Stimulated activated CD4-positive, alpha-beta T cell treated with anti-CD3 and anti-CD28 coated beads, TNF-alpha, amount 100 ng/mL, for 4 hours (primary cell): ENCODE results near the gene BCKDHB.
A peak's percentile ranks its signal among the peaks of the same experiment; 100 is the strongest.

Experiments used
- DNase-seq, 3 experiments: peaks; one replicate each; pipeline ENCODE4 v3.0.0-alpha.2; 2020; ENCODE audit warnings: low read depth in 3 of 3

The BCKDHB gene

DNA sequence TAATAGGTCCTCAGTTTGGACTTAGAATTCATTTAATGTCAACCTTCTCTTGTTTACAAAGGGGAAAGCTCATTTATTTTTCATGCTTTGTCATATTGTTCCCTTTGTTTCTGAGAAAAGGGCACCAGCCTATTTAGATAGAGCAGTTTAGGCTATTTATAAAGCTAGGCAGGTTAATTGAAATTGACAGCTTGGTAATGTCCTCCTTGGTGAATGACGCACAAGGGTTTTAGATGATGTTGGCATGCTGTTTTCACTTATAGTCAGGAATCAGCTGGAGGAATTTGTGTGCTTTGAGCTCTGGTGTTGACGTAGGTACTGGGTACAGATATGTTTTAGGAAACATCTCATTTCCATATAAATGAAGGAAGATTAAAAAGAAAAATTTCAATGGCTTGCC is 45.2 kb downstream of the BCKDHB start:
- DNase-seq = no peak

DNA sequence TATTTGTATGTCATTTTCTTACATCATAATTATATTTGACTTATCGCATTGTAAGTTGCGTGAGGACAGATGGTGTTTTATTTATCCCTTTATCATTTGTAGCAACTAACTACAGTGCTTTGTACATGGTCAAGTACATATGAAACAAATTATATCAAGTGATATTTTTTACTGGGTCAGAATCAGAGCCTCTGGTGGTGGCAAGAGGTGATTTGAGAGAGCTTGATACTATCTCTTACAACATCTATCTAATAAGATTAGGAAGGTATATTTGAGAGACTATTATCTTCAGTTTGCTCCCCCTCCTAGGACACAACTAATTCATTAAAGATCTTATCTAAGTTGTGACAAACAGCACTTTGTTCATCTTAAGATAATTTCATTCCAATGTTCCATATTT is 47.7 kb downstream of the BCKDHB start:
- no peak for DNase-seq

- no peak for DNase-seq
Observed at GRCh38 chr6:80156221-80156620, 49.8 kb downstream of the BCKDHB start.

DNA sequence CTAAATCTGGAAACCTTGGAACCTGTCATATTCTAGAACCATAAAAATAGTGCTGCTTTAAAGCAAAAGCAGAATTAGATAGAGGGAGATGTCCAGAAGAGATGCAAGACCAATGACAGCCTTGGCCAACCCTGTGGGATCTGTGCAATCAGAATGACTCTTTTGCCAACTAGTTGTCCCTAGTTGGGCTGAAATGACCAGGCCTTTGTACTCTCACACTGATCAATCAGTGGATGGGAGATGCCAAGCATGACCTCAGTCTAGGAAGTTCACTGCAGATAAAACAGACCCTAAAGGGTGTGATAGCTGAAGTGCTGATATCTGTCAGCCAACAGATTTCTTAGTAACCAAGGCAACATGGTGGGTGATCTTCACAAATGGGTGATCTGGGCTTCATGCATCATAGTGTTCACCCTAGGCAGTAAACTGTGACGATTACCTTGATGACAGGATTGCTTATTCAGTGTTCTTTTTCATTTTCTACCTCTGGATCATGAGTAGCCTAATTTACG is 52.1 kb downstream of the BCKDHB start:
- no peak for DNase-seq

DNA sequence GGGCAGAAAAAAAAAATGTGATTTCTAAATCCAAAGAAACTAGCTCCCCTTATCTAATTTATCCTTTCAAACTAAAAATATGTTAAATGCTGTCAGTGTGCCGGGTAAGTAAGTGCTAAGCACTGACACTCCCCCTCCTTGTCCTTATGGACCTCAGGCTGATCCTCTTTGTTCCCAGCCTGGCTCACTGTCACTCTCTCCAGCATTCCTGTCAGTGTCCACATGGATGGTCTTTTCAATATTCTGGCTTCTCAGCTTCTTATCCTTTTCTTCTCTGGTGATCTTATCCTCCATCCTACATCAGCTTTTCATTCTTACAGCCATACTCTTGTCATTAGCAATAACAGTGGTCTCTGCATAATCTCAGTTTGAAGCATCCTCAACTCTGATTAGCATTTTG is 55.0 kb downstream of the BCKDHB start:
- no peak for DNase-seq

GRCh38 chr6:80163754-80164187 is 57.3 kb downstream of the BCKDHB start:
- DNase-seq = no peak

GRCh38 chr6:80165143-80165542 is 58.7 kb downstream of the BCKDHB start:
- DNase-seq = peak in 1 of 3 experiments; percentile 0

GRCh38 chr6:80165819-80166218 is 59.3 kb downstream of the BCKDHB start:
- DNase-seq = no peak

DNA sequence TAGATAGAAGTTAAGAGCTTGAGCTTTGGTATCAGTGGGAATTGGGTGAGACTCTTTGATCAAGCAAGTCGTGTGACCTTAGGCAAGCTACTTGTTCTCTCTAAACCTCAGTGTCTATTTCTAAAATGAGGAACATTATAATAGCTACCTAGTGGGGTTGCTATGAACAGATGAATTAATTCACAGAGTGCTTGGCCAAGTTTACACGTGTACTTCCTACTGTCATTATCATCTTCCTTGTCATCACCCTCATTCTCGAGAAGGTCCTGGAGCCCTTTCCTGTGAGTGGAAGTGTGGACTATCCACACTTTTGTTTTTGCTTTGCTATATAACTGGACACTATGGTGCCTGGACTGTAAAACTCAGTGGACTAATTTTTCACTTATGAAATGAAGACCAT is 64.0 kb downstream of the BCKDHB start:
- no peak for DNase-seq

- DNase-seq = no peak
Observed at GRCh38 chr6:80173411-80173810, 66.9 kb downstream of the BCKDHB start.

DNA sequence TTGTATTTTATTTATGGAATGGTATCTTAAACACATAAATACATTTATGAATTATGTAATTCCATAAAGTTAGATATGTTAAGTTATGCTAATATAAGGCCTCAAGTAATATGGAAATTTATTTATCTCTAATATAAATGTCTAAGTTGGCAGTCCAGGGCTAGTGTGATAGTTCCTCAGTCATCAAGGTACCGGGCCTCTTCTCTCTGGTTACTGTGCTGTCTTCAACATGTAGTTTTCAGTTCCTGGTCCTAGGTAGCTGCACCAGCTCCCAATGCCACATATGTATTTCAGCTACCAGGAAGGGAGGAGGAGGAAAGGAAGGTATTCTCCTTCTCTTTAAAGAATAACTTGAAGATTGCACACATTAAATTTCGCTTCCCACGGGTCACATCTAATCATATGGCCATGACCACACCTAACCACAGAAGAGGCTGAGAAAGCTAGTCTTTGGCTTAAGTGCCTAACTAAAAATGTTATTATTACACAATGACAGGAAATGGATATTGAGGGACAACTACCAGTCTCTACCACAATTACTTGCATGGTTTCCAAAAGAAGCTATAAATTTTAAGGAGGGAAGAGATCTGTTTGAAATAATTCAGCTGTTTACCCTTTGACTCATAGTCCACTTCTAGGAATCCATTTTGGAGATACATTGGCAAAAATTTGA is 68.6 kb downstream of the BCKDHB start:
- no peak for DNase-seq

DNA sequence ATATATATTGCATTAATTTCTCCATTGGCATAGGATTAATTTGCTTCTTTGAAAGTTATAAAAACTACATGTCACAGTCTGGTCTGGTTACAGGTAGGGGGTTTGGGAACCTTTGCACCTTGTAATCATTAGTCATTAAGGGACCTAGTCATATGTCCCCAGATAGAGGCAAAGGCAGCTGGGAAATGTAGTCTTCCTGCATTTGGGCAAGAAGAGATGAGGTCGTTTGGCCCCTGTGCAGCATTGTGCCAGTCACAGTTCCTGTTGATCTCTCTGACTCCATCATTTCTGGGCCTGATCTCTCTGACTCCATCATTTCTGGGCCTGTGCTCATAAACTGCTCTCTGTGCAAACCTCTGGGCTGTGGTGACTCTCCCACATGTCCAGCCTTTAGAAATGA is 73.2 kb downstream of the BCKDHB start:
- no peak for DNase-seq

- no peak for DNase-seq
Observed at GRCh38 chr6:80181352-80182081, 75.0 kb downstream of the BCKDHB start.

- DNase-seq = no peak
Observed at GRCh38 chr6:80182308-80182707, 75.8 kb downstream of the BCKDHB start.

DNA sequence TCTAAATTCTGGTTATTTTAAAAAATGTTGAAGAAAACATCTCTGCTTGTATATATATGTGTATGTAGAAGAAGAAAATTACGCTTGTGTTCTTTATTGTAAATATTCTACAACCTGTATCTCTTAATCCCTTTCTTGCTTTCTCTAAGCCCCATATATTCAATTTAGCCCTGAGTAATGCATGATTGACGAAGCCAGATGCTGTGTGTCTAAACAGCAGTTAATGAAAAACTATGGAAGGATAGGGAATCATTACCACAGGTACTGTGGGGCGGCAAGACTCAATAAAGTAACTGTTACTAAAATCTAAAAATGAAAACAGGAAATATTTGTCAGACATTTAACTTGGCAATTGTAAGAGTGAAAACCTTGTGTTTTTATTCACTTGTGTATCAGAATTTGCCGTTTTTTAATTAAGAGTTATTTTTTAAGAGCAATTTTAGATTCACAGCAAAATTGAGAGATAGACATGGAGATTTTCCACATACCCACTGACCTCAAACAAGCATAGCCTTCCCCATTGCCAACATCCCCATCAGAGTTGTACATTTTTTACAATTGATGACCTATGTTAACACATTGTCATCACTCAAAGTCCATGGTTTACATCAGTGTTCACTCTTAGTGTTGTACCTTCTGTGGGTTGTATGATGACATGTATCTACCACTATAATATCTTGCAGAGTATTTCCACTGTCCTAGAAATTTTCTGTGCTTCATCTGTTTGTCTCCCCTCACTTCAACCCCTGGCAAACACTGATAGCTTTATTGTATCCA is 76.7 kb downstream of the BCKDHB start:
- DNase-seq = no peak

DNA sequence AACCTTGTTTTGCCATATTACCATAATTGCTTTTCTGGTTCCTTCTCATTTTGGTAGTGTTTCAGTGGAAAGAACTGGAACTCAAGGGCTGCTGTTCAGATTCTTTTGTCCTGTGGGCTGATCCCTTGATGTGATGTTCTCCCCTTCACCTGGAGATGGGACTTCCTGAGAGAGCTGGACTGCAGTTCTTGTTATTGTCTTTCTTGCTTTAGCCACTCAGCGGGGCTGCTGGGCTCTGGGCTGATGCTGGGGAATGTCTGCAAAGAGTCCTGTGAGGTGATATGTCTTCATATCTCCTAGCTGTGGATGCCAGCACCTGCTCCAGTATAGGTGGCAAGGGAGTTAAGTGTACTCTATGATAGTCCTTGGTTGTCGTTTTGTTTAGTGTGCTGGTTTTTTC is 79.0 kb downstream of the BCKDHB start:
- no peak for DNase-seq

- no peak for DNase-seq
Observed at GRCh38 chr6:80186082-80186481, 79.6 kb downstream of the BCKDHB start.

- no peak for DNase-seq
Observed at GRCh38 chr6:80196906-80197305, 90.4 kb downstream of the BCKDHB start.

DNA sequence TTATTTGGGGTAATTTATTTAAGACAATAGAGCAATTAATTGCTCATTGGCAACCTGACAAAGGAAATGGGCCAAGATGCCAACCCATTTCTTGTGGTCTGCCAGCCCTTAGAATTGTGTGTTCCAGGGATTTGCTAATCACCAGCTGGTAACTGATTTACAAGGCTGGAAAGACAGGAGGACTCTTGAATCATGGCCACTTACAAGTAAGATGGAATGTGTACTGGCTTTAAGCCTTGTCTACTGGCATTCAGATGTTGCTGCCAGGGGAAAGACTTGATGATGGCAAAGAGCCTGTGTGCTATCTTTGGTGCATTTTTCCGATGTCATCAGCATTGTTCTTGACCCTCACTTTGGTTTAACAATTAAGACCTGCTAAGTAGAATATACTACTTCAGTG is 91.0 kb downstream of the BCKDHB start:
- no peak for DNase-seq

DNA sequence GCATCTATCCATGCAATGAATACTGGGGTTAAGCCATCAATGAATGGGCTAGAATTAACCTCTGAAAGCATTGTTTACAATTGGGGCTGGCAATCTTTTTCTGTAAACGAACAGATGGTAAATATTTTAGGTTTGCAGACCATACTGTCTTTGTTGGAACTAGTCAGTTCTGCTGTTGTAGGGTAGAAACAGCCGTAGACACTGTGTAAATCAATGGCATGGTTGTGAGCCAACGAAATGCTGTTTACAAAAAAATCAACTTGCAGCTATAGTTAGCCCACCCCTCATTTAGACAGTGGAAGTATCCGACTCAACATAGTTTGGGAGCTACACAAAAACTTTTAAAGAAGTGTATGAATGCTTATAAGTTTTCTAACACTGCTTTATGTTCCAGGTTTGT is 91.5 kb downstream of the BCKDHB start:
- no peak for DNase-seq

DNA sequence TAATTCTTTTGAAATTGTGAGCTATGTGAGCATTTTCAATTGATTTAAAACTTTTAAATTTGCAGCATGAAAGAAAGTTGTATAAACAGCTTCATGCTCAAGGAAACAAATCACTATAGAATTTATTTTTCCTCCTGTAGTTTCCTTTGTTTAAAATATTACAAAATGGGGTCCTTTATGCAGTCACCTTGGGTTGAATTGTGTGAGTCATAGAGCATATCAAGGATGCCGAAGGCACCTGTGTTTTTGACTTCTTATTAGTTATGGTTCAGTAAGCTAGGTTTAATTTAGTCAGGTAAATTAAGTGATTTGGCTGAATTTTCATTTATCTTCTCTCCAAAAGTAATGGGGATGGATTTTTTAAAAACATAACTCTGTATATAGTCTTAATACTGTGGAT is 96.8 kb downstream of the BCKDHB start:
- DNase-seq = no peak

DNA sequence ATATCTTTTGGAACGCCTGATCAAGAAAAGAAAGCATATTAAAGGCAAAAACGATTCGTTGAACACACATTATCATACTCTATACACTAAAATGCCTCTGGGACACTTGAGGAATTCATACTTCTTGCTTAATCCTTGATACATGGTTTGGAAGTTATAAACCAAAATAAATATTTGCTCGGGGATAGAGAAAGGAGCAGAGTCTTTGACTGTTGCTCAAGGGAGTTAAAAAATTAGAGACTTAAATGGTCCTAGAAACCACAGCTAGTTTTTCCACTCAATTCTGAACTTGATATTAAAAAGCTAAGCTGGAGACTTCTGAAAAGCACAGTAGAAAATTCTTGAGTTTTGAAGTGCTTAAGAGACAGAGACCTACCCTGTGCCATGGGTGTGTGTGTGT is 98.9 kb downstream of the BCKDHB start:
- no peak for DNase-seq

GRCh38 chr6:80206758-80207157 is 100.3 kb downstream of the BCKDHB start:
- DNase-seq = no peak
